WTC11 (cell line): ENCODE data around the gene CRB2. TPM values are rescaled to one million over a fixed set of nuclear protein-coding genes. Genes with fewer than 3 reads are reported as not detected.

ENCODE experiments used
- ATAC-seq: fragments of 200-7000 bp; cut with Tn5 transposase; 2 replicates; pipeline ENCODE4 v1.10.0; 2021; ENCODE audit warnings: mild to moderate bottlenecking, moderate library complexity
- CTCF ChIA-PET: fragments of 300-600 bp; sonication (Branson Sonifier 250); formaldehyde crosslinking; loops from one replicate; lab custom pipeline; 2021; ENCODE audit warnings: antibody characterized with exemption; lab: Charles Lee
- POLR2A ChIA-PET: fragments of 350-600 bp; sonication (Branson Sonifier 250); formaldehyde crosslinking; loops from one replicate; lab custom pipeline; 2021; ENCODE audit warnings: antibody characterized with exemption; lab: Charles Lee
- DNase-seq: peaks from one replicate; pipeline ENCODE4 v3.0.0; 2021; ENCODE audit warnings: low spot score
- H3K27ac Mint-ChIP-seq: 2 replicates; pipeline ENCODE4 v1.8.0; 2021; ENCODE audit warnings: mixed read lengths
- H3K27me3 Mint-ChIP-seq: 2 replicates; pipeline ENCODE4 v1.8.0; 2021; ENCODE audit warnings: low read depth, mild to moderate bottlenecking, moderate library complexity, mixed read lengths
- H3K36me3 Mint-ChIP-seq: 2 replicates; pipeline ENCODE4 v1.8.0; 2021; ENCODE audit warnings: mixed read lengths
- H3K4me1 Mint-ChIP-seq: 2 replicates; pipeline ENCODE4 v1.8.0; 2022; ENCODE audit warnings: mixed read lengths
- H3K4me3 Mint-ChIP-seq: 2 replicates; pipeline ENCODE4 v1.8.0; 2021; ENCODE audit warnings: mild to moderate bottlenecking, moderate library complexity, mixed read lengths
- H3K9me3 Mint-ChIP-seq: 2 replicates; pipeline ENCODE4 v1.8.0; 2021; ENCODE audit warnings: mixed read lengths
- ATF1 ChIP-seq: sonication (generic); formaldehyde crosslinking; IDR thresholded peaks from 2 replicates; pipeline ENCODE4 v1.8.1; 2023; ENCODE audit warnings: mild to moderate bottlenecking, moderate library complexity, missing genetic modification reagents
- EMX1 ChIP-seq: fragments of 250-450 bp; sonication (Bioruptor Pico); IDR thresholded peaks from 2 replicates; pipeline ENCODE4 v1.8.0; 2021; ENCODE audit warnings: mild to moderate bottlenecking
- GABPB1 ChIP-seq: sonication (generic); formaldehyde crosslinking; IDR thresholded peaks from 2 replicates; pipeline ENCODE4 v1.8.1; 2023; ENCODE audit warnings: mild to moderate bottlenecking, missing genetic modification reagents
- GTF2I ChIP-seq: fragments of 250-450 bp; sonication (Bioruptor Pico); conservative IDR thresholded peaks from 2 replicates; pipeline ENCODE4 v1.4.0; 2021; ENCODE audit warnings: mild to moderate bottlenecking
- IRF2 ChIP-seq: sonication (generic); formaldehyde crosslinking; IDR thresholded peaks from 2 replicates; pipeline ENCODE4 v1.8.0; 2022; ENCODE audit warnings: low read depth, missing genetic modification reagents, borderline replicate concordance
- KAT7 ChIP-seq: sonication (generic); formaldehyde crosslinking; IDR thresholded peaks from 2 replicates; pipeline ENCODE4 v1.8.1; 2023; ENCODE audit warnings: missing genetic modification reagents, mild to moderate bottlenecking, borderline replicate concordance
- NFATC4 ChIP-seq: fragments of 250-450 bp; sonication (Bioruptor Pico); IDR thresholded peaks from 2 replicates; pipeline ENCODE4 v1.9.0; 2021; ENCODE audit warnings: mild to moderate bottlenecking
- NFYB ChIP-seq: sonication (generic); formaldehyde crosslinking; conservative IDR thresholded peaks from 2 replicates; pipeline ENCODE4 v1.8.0; 2022; ENCODE audit warnings: low read depth, missing genetic modification reagents
- PRRX2 ChIP-seq: fragments of 250-450 bp; sonication (Bioruptor Pico); IDR thresholded peaks from 2 replicates; pipeline ENCODE4 v1.8.0; 2021; ENCODE audit warnings: mild to moderate bottlenecking
- RELA ChIP-seq: sonication (generic); formaldehyde crosslinking; IDR thresholded peaks from 2 replicates; pipeline ENCODE4 v1.8.1; 2022; ENCODE audit warnings: missing genetic modification reagents, mild to moderate bottlenecking, borderline replicate concordance
- SP1 ChIP-seq: sonication (generic); formaldehyde crosslinking; conservative IDR thresholded peaks from 2 replicates; pipeline ENCODE4 v1.8.1; 2022; ENCODE audit warnings: missing genetic modification reagents
- ZNF317 ChIP-seq: sonication (generic); formaldehyde crosslinking; IDR thresholded peaks from 2 replicates; pipeline ENCODE4 v1.8.1; 2023; ENCODE audit warnings: low read depth, mild to moderate bottlenecking, moderate library complexity, missing genetic modification reagents, borderline replicate concordance
- ZNF396 ChIP-seq: fragments of 250-450 bp; sonication (Bioruptor Pico); IDR thresholded peaks from 2 replicates; pipeline ENCODE4 v1.8.0; 2021; ENCODE audit warnings: mild to moderate bottlenecking, moderate library complexity, borderline replicate concordance
- ZNF416 ChIP-seq: fragments of 250-450 bp; sonication (Bioruptor Pico); IDR thresholded peaks from 2 replicates; pipeline ENCODE4 v1.9.0; 2021; ENCODE audit warnings: mild to moderate bottlenecking, inconsistent platforms
- total RNA-seq: library from RNA; stranded (reverse); gene quantifications from 3 replicates; pipeline ENCODE4 v1.2.3, GENCODE V29; 2021
- TF ChIP-seq, protein P1 (sequence below): sonication (generic); formaldehyde crosslinking; IDR thresholded peaks from 2 replicates; pipeline ENCODE4 v1.8.1; 2023; ENCODE audit warnings: mild to moderate bottlenecking, missing genetic modification reagents, borderline replicate concordance
- TF ChIP-seq, protein P2 (sequence below): fragments of 200-600 bp; IDR thresholded peaks from 2 replicates; pipeline ENCODE4 v1.8.0; 2022; ENCODE audit warnings: antibody characterized with exemption
- TF ChIP-seq, protein P3 (sequence below): sonication (generic); formaldehyde crosslinking; IDR thresholded peaks from 2 replicates; pipeline ENCODE4 v1.8.1; 2022; ENCODE audit warnings: low read depth, missing genetic modification reagents, borderline replicate concordance
- TF ChIP-seq, protein P4 (sequence below): fragments of 250-450 bp; sonication (Bioruptor Pico); IDR thresholded peaks from 2 replicates; pipeline ENCODE4 v1.9.0; 2021; ENCODE audit warnings: mild to moderate bottlenecking
- TF ChIP-seq, protein P5 (sequence below): sonication (generic); formaldehyde crosslinking; IDR thresholded peaks from 2 replicates; pipeline ENCODE4 v1.8.0; 2022; ENCODE audit warnings: mild to moderate bottlenecking, missing genetic modification reagents

CRB2 gene
- total RNA-seq, 1 experiment from 2014 or later = 3.5 TPM

DNA sequence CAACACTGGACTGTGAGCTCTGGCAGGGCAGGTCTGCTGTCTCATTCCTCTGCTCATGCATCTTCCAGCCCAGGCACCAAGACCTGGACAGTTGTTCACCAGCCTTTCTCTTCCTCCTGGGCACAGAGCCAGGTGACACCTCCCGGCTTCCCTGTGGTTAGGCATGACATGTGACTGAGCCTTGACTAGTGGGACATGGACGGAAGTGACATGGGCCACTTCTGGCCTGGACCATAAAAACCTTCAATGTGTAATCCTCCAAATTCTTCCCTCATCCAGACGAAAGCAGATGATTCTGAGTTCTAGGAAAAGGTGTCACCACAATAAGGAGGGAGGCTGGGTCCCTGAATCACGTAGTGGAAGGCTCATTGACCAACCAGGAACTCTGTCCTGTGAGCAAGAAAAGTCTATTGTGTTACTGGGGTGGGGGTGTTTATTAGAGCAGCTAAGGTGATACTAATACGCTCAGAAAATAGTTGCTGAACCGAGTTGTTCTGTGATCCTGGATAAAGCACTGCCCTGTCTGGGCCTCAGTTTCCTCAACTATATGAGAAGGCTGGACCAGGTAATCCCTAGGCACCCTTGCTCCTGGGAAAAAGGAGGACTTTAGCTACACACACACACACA is 26.6 kb upstream of the CRB2 start:
- no peak for ATAC-seq
- no peak for TF ChIP-seq KAT7 (CRISPR knock-in tag)
- TF ChIP-seq, protein P1, sequence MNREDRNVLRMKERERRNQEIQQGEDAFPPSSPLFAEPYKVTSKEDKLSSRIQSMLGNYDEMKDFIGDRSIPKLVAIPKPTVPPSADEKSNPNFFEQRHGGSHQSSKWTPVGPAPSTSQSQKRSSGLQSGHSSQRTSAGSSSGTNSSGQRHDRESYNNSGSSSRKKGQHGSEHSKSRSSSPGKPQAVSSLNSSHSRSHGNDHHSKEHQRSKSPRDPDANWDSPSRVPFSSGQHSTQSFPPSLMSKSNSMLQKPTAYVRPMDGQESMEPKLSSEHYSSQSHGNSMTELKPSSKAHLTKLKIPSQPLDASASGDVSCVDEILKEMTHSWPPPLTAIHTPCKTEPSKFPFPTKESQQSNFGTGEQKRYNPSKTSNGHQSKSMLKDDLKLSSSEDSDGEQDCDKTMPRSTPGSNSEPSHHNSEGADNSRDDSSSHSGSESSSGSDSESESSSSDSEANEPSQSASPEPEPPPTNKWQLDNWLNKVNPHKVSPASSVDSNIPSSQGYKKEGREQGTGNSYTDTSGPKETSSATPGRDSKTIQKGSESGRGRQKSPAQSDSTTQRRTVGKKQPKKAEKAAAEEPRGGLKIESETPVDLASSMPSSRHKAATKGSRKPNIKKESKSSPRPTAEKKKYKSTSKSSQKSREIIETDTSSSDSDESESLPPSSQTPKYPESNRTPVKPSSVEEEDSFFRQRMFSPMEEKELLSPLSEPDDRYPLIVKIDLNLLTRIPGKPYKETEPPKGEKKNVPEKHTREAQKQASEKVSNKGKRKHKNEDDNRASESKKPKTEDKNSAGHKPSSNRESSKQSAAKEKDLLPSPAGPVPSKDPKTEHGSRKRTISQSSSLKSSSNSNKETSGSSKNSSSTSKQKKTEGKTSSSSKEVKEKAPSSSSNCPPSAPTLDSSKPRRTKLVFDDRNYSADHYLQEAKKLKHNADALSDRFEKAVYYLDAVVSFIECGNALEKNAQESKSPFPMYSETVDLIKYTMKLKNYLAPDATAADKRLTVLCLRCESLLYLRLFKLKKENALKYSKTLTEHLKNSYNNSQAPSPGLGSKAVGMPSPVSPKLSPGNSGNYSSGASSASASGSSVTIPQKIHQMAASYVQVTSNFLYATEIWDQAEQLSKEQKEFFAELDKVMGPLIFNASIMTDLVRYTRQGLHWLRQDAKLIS = no peak
- TF ChIP-seq PRRX2 (CRISPR knock-in tag) = no peak
- TF ChIP-seq, protein P2, sequence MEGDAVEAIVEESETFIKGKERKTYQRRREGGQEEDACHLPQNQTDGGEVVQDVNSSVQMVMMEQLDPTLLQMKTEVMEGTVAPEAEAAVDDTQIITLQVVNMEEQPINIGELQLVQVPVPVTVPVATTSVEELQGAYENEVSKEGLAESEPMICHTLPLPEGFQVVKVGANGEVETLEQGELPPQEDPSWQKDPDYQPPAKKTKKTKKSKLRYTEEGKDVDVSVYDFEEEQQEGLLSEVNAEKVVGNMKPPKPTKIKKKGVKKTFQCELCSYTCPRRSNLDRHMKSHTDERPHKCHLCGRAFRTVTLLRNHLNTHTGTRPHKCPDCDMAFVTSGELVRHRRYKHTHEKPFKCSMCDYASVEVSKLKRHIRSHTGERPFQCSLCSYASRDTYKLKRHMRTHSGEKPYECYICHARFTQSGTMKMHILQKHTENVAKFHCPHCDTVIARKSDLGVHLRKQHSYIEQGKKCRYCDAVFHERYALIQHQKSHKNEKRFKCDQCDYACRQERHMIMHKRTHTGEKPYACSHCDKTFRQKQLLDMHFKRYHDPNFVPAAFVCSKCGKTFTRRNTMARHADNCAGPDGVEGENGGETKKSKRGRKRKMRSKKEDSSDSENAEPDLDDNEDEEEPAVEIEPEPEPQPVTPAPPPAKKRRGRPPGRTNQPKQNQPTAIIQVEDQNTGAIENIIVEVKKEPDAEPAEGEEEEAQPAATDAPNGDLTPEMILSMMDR = no peak
- TF ChIP-seq NFYB = no peak
- TF ChIP-seq ZNF396 (CRISPR knock-in tag) = no peak
- no peak for TF ChIP-seq NFATC4 (CRISPR knock-in tag)
- TF ChIP-seq ZNF416 (CRISPR knock-in tag) = no peak
- no peak for TF ChIP-seq RELA (CRISPR knock-in tag)
- TF ChIP-seq SP1 (CRISPR knock-in tag) = no peak
- TF ChIP-seq, protein P3, sequence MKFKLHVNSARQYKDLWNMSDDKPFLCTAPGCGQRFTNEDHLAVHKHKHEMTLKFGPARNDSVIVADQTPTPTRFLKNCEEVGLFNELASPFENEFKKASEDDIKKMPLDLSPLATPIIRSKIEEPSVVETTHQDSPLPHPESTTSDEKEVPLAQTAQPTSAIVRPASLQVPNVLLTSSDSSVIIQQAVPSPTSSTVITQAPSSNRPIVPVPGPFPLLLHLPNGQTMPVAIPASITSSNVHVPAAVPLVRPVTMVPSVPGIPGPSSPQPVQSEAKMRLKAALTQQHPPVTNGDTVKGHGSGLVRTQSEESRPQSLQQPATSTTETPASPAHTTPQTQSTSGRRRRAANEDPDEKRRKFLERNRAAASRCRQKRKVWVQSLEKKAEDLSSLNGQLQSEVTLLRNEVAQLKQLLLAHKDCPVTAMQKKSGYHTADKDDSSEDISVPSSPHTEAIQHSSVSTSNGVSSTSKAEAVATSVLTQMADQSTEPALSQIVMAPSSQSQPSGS (CRISPR knock-in tag) = no peak
- TF ChIP-seq, protein P4, sequence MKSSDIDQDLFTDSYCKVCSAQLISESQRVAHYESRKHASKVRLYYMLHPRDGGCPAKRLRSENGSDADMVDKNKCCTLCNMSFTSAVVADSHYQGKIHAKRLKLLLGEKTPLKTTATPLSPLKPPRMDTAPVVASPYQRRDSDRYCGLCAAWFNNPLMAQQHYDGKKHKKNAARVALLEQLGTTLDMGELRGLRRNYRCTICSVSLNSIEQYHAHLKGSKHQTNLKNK = no peak
- no peak for TF ChIP-seq GTF2I (CRISPR knock-in tag)
- no peak for TF ChIP-seq ATF1
- TF ChIP-seq, protein P5, sequence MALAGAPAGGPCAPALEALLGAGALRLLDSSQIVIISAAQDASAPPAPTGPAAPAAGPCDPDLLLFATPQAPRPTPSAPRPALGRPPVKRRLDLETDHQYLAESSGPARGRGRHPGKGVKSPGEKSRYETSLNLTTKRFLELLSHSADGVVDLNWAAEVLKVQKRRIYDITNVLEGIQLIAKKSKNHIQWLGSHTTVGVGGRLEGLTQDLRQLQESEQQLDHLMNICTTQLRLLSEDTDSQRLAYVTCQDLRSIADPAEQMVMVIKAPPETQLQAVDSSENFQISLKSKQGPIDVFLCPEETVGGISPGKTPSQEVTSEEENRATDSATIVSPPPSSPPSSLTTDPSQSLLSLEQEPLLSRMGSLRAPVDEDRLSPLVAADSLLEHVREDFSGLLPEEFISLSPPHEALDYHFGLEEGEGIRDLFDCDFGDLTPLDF = no peak
- no peak for TF ChIP-seq EMX1 (CRISPR knock-in tag)
- TF ChIP-seq ZNF317 (CRISPR knock-in tag) = no peak
- no peak for TF ChIP-seq GABPB1
- no peak for TF ChIP-seq IRF2 (CRISPR knock-in tag)
- DNase-seq = no peak
- CTCF ChIA-PET = interaction anchor here (1.3 to 1.6 kb wide), 2 partner anchors 9 to 20 kb away, joined by 3 to 4 read pairs; no protein-coding TSS in a partner anchor
- Mint-ChIP-seq H3K4me1 (peaks cover 20% of the 10 kb centered on the region), H3K36me3 (no peaks in the 10 kb centered on the region), H3K4me3 (no peak overlapping the region), H3K27ac (no peak overlapping the region), H3K27me3 (no peaks in the 10 kb centered on the region; the same call in 1 of the 2 replicates), H3K9me3 (no peaks in the 10 kb centered on the region)
- POLR2A ChIA-PET = no interaction called here
